Hematopoietic multipotent progenitor cell treated with erythropoietin and hydrocortisone succinate and interleukin-3 and kit ligand, for 6 days (in vitro differentiated cells): Measurements from ENCODE around the gene LMAN2.
A peak's percentile ranks its signal among the peaks of the same experiment; 100 is the strongest.

Experiments used
- DNase-seq: peaks from one replicate; pipeline ENCODE4 v3.0.0-alpha.2; 2015

The LMAN2 gene

GRCh38 chr5:177351392-177352329 is at the start of gene LMAN2:
Gene LMAN2 (minus strand): TSS chr5:177351668. CDS start chr5:177351647, 21 bp downstream.
- peak; percentile 98 for DNase-seq

- no peak for DNase-seq
These were observed 48.8 kb upstream of the LMAN2 start, which contains the start of gene PFN3 for GRCh38 chr5:177399997-177400868. Gene PFN3 (minus strand): TSS chr5:177400661. CDS start chr5:177400576, 85 bp downstream.

GRCh38 chr5:177397875-177398390 is 46.5 kb upstream of the LMAN2 start:
- DNase-seq = no peak

GRCh38 chr5:177396807-177397206 is 45.3 kb upstream of the LMAN2 start:
- no peak for DNase-seq

- no peak for DNase-seq
These were observed 44.6 kb upstream of the LMAN2 start for GRCh38 chr5:177396078-177396477.

- DNase-seq = no peak
These were observed 42.5 kb upstream of the LMAN2 start for GRCh38 chr5:177393990-177394389.

- no peak for DNase-seq
These were observed 41.8 kb upstream of the LMAN2 start for GRCh38 chr5:177393206-177393765.

- DNase-seq = no peak
These were observed 41.3 kb upstream of the LMAN2 start for GRCh38 chr5:177392765-177393164.

- DNase-seq = peak; percentile 86
These were observed 39.2 kb upstream of the LMAN2 start for GRCh38 chr5:177390363-177391300.

- DNase-seq = no peak
These were observed 38.0 kb upstream of the LMAN2 start for GRCh38 chr5:177389241-177390169.

GRCh38 chr5:177388521-177389052 is 37.1 kb upstream of the LMAN2 start:
- no peak for DNase-seq

- no peak for DNase-seq
These were observed 35.9 kb upstream of the LMAN2 start for GRCh38 chr5:177387405-177387804.

GRCh38 chr5:177386542-177386941 is 35.1 kb upstream of the LMAN2 start:
- no peak for DNase-seq

- DNase-seq = no peak
These were observed 34.3 kb upstream of the LMAN2 start for GRCh38 chr5:177385720-177386119.

GRCh38 chr5:177384134-177384533 is 32.7 kb upstream of the LMAN2 start, which contains the start of gene SLC34A1:
Gene SLC34A1 (plus strand): TSS chr5:177384434. CDS start chr5:177385742, 1,308 bp downstream.
- no peak for DNase-seq

GRCh38 chr5:177383181-177383580 is 31.7 kb upstream of the LMAN2 start:
- DNase-seq = no peak

GRCh38 chr5:177382423-177383029 is 31.1 kb upstream of the LMAN2 start:
- peak; percentile 80 for DNase-seq

GRCh38 chr5:177380805-177381126 is 29.3 kb upstream of the LMAN2 start:
- no peak for DNase-seq
